ENCODE measurements around the gene SMCHD1.

GRCh38 chr18:2635586-2635985 lies 19.9 kb upstream of the SMCHD1 start:
- TF ChIP-seq POLR2A (IDR thresholded peaks at IDR 0.05; ENCODE audit: low read length) (no peak), RCOR1 (IDR thresholded peaks at IDR 0.05; ENCODE audit: low read depth, low read length) (no peak), SMC3 (IDR thresholded peaks at IDR 0.05) (no peak), RNF2 (IDR thresholded peaks at IDR 0.05; ENCODE audit: borderline replicate concordance, low read depth) (no peak), RARB (CRISPR knock-in tag; IDR thresholded peaks at IDR 0.05) (no peak), MAX (IDR thresholded peaks at IDR 0.05) (no peak), JUN (IDR thresholded peaks at IDR 0.05) (no peak)
- TF ChIP-seq, protein P1, sequence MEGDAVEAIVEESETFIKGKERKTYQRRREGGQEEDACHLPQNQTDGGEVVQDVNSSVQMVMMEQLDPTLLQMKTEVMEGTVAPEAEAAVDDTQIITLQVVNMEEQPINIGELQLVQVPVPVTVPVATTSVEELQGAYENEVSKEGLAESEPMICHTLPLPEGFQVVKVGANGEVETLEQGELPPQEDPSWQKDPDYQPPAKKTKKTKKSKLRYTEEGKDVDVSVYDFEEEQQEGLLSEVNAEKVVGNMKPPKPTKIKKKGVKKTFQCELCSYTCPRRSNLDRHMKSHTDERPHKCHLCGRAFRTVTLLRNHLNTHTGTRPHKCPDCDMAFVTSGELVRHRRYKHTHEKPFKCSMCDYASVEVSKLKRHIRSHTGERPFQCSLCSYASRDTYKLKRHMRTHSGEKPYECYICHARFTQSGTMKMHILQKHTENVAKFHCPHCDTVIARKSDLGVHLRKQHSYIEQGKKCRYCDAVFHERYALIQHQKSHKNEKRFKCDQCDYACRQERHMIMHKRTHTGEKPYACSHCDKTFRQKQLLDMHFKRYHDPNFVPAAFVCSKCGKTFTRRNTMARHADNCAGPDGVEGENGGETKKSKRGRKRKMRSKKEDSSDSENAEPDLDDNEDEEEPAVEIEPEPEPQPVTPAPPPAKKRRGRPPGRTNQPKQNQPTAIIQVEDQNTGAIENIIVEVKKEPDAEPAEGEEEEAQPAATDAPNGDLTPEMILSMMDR (IDR thresholded peaks at IDR 0.05): no peak
- TF ChIP-seq, protein P2, sequence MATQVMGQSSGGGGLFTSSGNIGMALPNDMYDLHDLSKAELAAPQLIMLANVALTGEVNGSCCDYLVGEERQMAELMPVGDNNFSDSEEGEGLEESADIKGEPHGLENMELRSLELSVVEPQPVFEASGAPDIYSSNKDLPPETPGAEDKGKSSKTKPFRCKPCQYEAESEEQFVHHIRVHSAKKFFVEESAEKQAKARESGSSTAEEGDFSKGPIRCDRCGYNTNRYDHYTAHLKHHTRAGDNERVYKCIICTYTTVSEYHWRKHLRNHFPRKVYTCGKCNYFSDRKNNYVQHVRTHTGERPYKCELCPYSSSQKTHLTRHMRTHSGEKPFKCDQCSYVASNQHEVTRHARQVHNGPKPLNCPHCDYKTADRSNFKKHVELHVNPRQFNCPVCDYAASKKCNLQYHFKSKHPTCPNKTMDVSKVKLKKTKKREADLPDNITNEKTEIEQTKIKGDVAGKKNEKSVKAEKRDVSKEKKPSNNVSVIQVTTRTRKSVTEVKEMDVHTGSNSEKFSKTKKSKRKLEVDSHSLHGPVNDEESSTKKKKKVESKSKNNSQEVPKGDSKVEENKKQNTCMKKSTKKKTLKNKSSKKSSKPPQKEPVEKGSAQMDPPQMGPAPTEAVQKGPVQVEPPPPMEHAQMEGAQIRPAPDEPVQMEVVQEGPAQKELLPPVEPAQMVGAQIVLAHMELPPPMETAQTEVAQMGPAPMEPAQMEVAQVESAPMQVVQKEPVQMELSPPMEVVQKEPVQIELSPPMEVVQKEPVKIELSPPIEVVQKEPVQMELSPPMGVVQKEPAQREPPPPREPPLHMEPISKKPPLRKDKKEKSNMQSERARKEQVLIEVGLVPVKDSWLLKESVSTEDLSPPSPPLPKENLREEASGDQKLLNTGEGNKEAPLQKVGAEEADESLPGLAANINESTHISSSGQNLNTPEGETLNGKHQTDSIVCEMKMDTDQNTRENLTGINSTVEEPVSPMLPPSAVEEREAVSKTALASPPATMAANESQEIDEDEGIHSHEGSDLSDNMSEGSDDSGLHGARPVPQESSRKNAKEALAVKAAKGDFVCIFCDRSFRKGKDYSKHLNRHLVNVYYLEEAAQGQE (IDR thresholded peaks at IDR 0.05): no peak

Measured in A549 (cell line).